GM23248 (cell line): Measurements from ENCODE around the gene NUBP2. TPM values are rescaled to one million over a fixed set of nuclear protein-coding genes. Genes with fewer than 3 reads are reported as not detected.

Experiments used
- DNase-seq: peaks from one replicate; pipeline ENCODE4 v3.0.0-alpha.2; 2015
- H2AFZ ChIP-seq: fragments of 200-600 bp; sonication (generic); 2 replicates; pipeline ENCODE4 v1.6.1; 2016; ENCODE audit warnings: antibody characterized with exemption
- H3F3A ChIP-seq: fragments of 200-600 bp; sonication (generic); 2 replicates; pipeline ENCODE4 v1.6.1; 2016; ENCODE audit warnings: mild to moderate bottlenecking, antibody characterized with exemption, mixed run types; ENCODE audit not compliant: insufficient read depth
- H3K27ac ChIP-seq: fragments of 200-600 bp; sonication (generic); 2 replicates; pipeline ENCODE4 v1.5.1; 2016; ENCODE audit warnings: mild to moderate bottlenecking
- H3K27me3 ChIP-seq: fragments of 200-600 bp; sonication (generic); replicated peaks from 2 replicates; pipeline ENCODE4 v1.6.1; 2016; ENCODE audit warnings: mild to moderate bottlenecking; ENCODE audit not compliant: insufficient read depth
- H3K36me3 ChIP-seq: fragments of 200-600 bp; sonication (generic); 2 replicates; pipeline ENCODE4 v1.6.1; 2016; ENCODE audit warnings: low read depth, mild to moderate bottlenecking
- H3K4me1 ChIP-seq: fragments of 200-600 bp; sonication (generic); 2 replicates; pipeline ENCODE4 v1.6.1; 2016; ENCODE audit warnings: mild to moderate bottlenecking; ENCODE audit not compliant: insufficient read depth
- H3K4me2 ChIP-seq: fragments of 200-600 bp; sonication (generic); one replicate; pipeline ENCODE4 v1.6.1; 2016; ENCODE audit warnings: mild to moderate bottlenecking; ENCODE audit not compliant: unreplicated experiment
- H3K4me3 ChIP-seq: fragments of 200-600 bp; sonication (generic); 2 replicates; pipeline ENCODE4 v1.5.1; 2016; ENCODE audit warnings: mild to moderate bottlenecking
- H3K79me2 ChIP-seq: fragments of 200-600 bp; sonication (generic); 2 replicates; pipeline ENCODE4 v1.6.1; 2016; ENCODE audit warnings: mild to moderate bottlenecking; ENCODE audit not compliant: insufficient read depth
- H3K9ac ChIP-seq: fragments of 200-600 bp; sonication (generic); 2 replicates; pipeline ENCODE4 v1.6.1; 2016; ENCODE audit warnings: mild to moderate bottlenecking
- H3K9me2 ChIP-seq: fragments of 200-600 bp; sonication (generic); 2 replicates; pipeline ENCODE4 v1.6.1; 2016; ENCODE audit warnings: mixed run types, mild to moderate bottlenecking, moderate library complexity; ENCODE audit not compliant: insufficient read depth
- H3K9me3 ChIP-seq: fragments of 200-600 bp; sonication (generic); one replicate; pipeline ENCODE4 v1.6.1; 2017; ENCODE audit warnings: low read depth
- H4K20me1 ChIP-seq: fragments of 200-600 bp; sonication (generic); 2 replicates; pipeline ENCODE4 v1.6.0; 2016; ENCODE audit not compliant: insufficient read depth
- EZH2 ChIP-seq: fragments of 200-600 bp; sonication (generic); IDR thresholded peaks from 2 replicates; pipeline ENCODE4 v1.6.1; 2018; ENCODE audit warnings: antibody characterized with exemption, mild to moderate bottlenecking; ENCODE audit not compliant: insufficient read depth, poor library complexity, severe bottlenecking
- EZH2phosphoT487 ChIP-seq: fragments of 200-600 bp; sonication (generic); IDR thresholded peaks from 2 replicates; pipeline ENCODE4 v1.6.1; 2018; ENCODE audit warnings: antibody characterized with exemption, moderate library complexity, mild to moderate bottlenecking, low read depth; ENCODE audit not compliant: insufficient read depth
- WGBS, 2 experiments: methylation state at CpG; one replicate each; pipeline ENCODE4 v1.1.6; 2015 to 2017; ENCODE audit warnings: low lambda C conversion rate in 2 of 2, low coverage in 1 of 2; ENCODE audit errors: missing lambda C conversion rate in 2 of 2; 5-methylcytosine and 5-hydroxymethylcytosine counted together
- in situ Hi-C: fragments of 300-500 bp; cut with MboI; formaldehyde crosslinking; loops from 2 replicates; pipeline ENCODE4 v1.15.0; 2020
- microRNA-seq: library from miRNA; unstranded; fragments of <30 nt; microRNA quantifications from one replicate; pipeline ENCODE4, GENCODE V29; 2016; ENCODE audit warnings: borderline number of aligned reads
- polyA plus RNA-seq: library from polyadenylated mRNA; unstranded; fragments of >200 nt; fragmentation: Nextera tagmentation; extraction: Ambion mirVana; gene quantifications from 2 replicates; pipeline ENCODE4 v1.2.1, GENCODE V29; 2016
- small RNA-seq: library from RNA; depleted of rRNA; stranded (forward); fragments of <200 nt; gene quantifications from one replicate; pipeline ENCODE3, GENCODE V24; 2014; ENCODE audit warnings: low read depth, low replicate concordance
- total RNA-seq: library from RNA; depleted of rRNA; stranded (reverse); fragments of >200 nt; shearing (Covaris generic); gene quantifications from 2 replicates; pipeline ENCODE4 v1.2.3, GENCODE V29; 2014; rRNA removed

NUBP2 gene
- total and polyA plus RNA-seq, 2 experiments from 2014 or later = 66.4 to 88.9 TPM

- Histone ChIP-seq H3K4me1 (peaks cover 17% of the 10 kb centered on the region), H2AFZ (no peak overlapping the region), H3K27ac (no peak overlapping the region), H4K20me1 (no peaks in the 10 kb centered on the region), H3K9me2 (no peaks in the 10 kb centered on the region), H3K36me3 (0 out of 2 replicates have a peak, but pooled peaks cover 7% of the 10 kb centered on the region), H3K9ac (no peak overlapping the region), H3F3A (peaks cover 8% of the 10 kb centered on the region; the same call in 1 of the 2 replicates), H3K4me3 (no peak overlapping the region), H3K79me2 (peaks cover 31% of the 10 kb centered on the region), H3K4me2 (no peak overlapping the region), H3K9me3 (no peaks in the 10 kb centered on the region), H3K27me3 (no peaks in the 10 kb centered on the region)
- DNase-seq = no peak
- no peak for TF ChIP-seq EZH2phosphoT487
- TF ChIP-seq EZH2 = no peak
- WGBS, 2 experiments = 79 to 84% methylated on average over 18 to 19 of the region's 19 CpGs
- in situ Hi-C loops = no loop called here
Observed at GRCh38 chr16:1831186-1832075, 48.7 kb downstream of the NUBP2 start.

- Histone ChIP-seq H3K27ac (no peak overlapping the region), H4K20me1 (no peaks in the 10 kb centered on the region), H3K9ac (no peak overlapping the region), H3K4me3 (no peak overlapping the region), H3K9me3 (no peaks in the 10 kb centered on the region), H3F3A (peaks cover 4% of the 10 kb centered on the region; the same call in 1 of the 2 replicates), H3K36me3 (0 out of 2 replicates have a peak, but pooled peaks cover 7% of the 10 kb centered on the region), H3K9me2 (no peaks in the 10 kb centered on the region), H3K79me2 (peaks cover 25% of the 10 kb centered on the region), H3K4me1 (peaks cover 17% of the 10 kb centered on the region), H2AFZ (no peak overlapping the region), H3K4me2 (no peak overlapping the region), H3K27me3 (no peaks in the 10 kb centered on the region)
- no peak for DNase-seq
- no peak for TF ChIP-seq EZH2phosphoT487
- TF ChIP-seq EZH2 = no peak
- in situ Hi-C loops = no loop called here
- WGBS, 2 experiments = 74 to 76% methylated on average over 9 of the region's 9 CpGs
Observed at GRCh38 chr16:1832838-1833454, 50.2 kb downstream of the NUBP2 start.

- in situ Hi-C loops = no loop called here
- Histone ChIP-seq H2AFZ (no peak overlapping the region), H3K4me2 (no peak overlapping the region), H3F3A (0 out of 2 replicates have a peak, but pooled peaks cover 4% of the 10 kb centered on the region), H3K27me3 (no peaks in the 10 kb centered on the region), H4K20me1 (no peaks in the 10 kb centered on the region), H3K27ac (no peak overlapping the region), H3K9me3 (no peaks in the 10 kb centered on the region), H3K4me3 (no peak overlapping the region), H3K9me2 (no peaks in the 10 kb centered on the region), H3K9ac (no peak overlapping the region), H3K4me1 (peaks cover 6% of the 10 kb centered on the region; the same call in 1 of the 2 replicates), H3K79me2 (peaks cover 14% of the 10 kb centered on the region), H3K36me3 (0 out of 2 replicates have a peak, but pooled peaks cover 5% of the 10 kb centered on the region)
- TF ChIP-seq EZH2 (no peak), EZH2phosphoT487 (no peak)
- DNase-seq = no peak
- WGBS, 2 experiments = 93 to 95% methylated on average over 5 of the region's 5 CpGs
Observed at GRCh38 chr16:1834096-1834495, 51.3 kb downstream of the NUBP2 start.

Small RNAs within 50 kb of the gene (microRNA-seq; reads per million reads assigned to microRNA genes)
- 4.1 reads per million for gene MIR3177

Small RNAs within 50 kb of the gene (small RNA-seq; reads per million reads assigned to genes)
- not detected for gene MIR3177

Other genes with a start within 250 kb of the NUBP2 start
- 40.0 and 43.1 TPM in 2 replicates for gene TMEM204, start 249.3 kb upstream of the NUBP2 start, total RNA-seq
- gene TMEM204, start 249.3 kb upstream of the NUBP2 start, polyA plus RNA-seq = 26.0 and 28.6 TPM in 2 replicates
- gene IFT140, start 170.9 kb upstream of the NUBP2 start, total RNA-seq = 27.3 and 31.9 TPM in 2 replicates
- gene IFT140, start 170.9 kb upstream of the NUBP2 start, polyA plus RNA-seq = 13.4 and 14.5 TPM in 2 replicates
- gene CRAMP1, start 170.6 kb upstream of the NUBP2 start, total RNA-seq = 6.3 TPM in 2 replicates
- 2.2 and 2.5 TPM in 2 replicates for gene CRAMP1, start 170.6 kb upstream of the NUBP2 start, polyA plus RNA-seq
- 51.8 and 55.9 TPM in 2 replicates for gene JPT2, start 104.7 kb upstream of the NUBP2 start, total RNA-seq
- 6.5 and 8.0 TPM in 2 replicates for gene JPT2, start 104.7 kb upstream of the NUBP2 start, polyA plus RNA-seq
- gene MAPK8IP3, start 76.8 kb upstream of the NUBP2 start, total RNA-seq = 28.3 and 58.9 TPM in 2 replicates
- gene MAPK8IP3, start 76.8 kb upstream of the NUBP2 start, polyA plus RNA-seq = 9.1 and 10.0 TPM in 2 replicates
- 45.3 and 57.7 TPM in 2 replicates for gene NME3, start 11.4 kb upstream of the NUBP2 start, total RNA-seq
- 50.8 and 55.4 TPM in 2 replicates for gene NME3, start 11.4 kb upstream of the NUBP2 start, polyA plus RNA-seq
- 9.3 and 12.3 TPM in 2 replicates for gene EME2, start 10.2 kb upstream of the NUBP2 start, total RNA-seq
- gene EME2, start 10.2 kb upstream of the NUBP2 start, polyA plus RNA-seq = 3.1 and 3.9 TPM in 2 replicates
- 96.5 and 99.4 TPM in 2 replicates for gene MRPS34, start 9.8 kb upstream of the NUBP2 start, total RNA-seq
- gene MRPS34, start 9.8 kb upstream of the NUBP2 start, polyA plus RNA-seq = 113 and 119 TPM in 2 replicates
- 35.3 and 50.2 TPM in 2 replicates for gene SPSB3, start 389 bp upstream of the NUBP2 start, total RNA-seq
- gene SPSB3, start 389 bp upstream of the NUBP2 start, polyA plus RNA-seq = 35.1 and 35.6 TPM in 2 replicates
- 0.51 TPM in 1 of 2 replicates, not detected in the other for gene IGFALS, start 10.7 kb downstream of the NUBP2 start, total RNA-seq
- gene IGFALS, start 10.7 kb downstream of the NUBP2 start, polyA plus RNA-seq = not detected in 2 replicates
- 48.4 and 76.5 TPM in 2 replicates for gene HAGH, start 43.9 kb downstream of the NUBP2 start, total RNA-seq
- 45.5 and 48.9 TPM in 2 replicates for gene HAGH, start 43.9 kb downstream of the NUBP2 start, polyA plus RNA-seq
- gene FAHD1, start 44.2 kb downstream of the NUBP2 start, total RNA-seq = 40.9 and 55.3 TPM in 2 replicates
- gene FAHD1, start 44.2 kb downstream of the NUBP2 start, polyA plus RNA-seq = 39.7 and 40.6 TPM in 2 replicates
- 0.38 TPM in 1 of 2 replicates, not detected in the other for gene MEIOB, start 89.2 kb downstream of the NUBP2 start, total RNA-seq
- 0.14 TPM in 1 of 2 replicates, not detected in the other for gene MEIOB, start 89.2 kb downstream of the NUBP2 start, polyA plus RNA-seq
- not detected in 2 replicates for gene HS3ST6, start 135.5 kb downstream of the NUBP2 start, total RNA-seq
- gene HS3ST6, start 135.5 kb downstream of the NUBP2 start, polyA plus RNA-seq = not detected in 2 replicates
- 13.9 and 14.1 TPM in 2 replicates for gene MSRB1, start 160.2 kb downstream of the NUBP2 start, total RNA-seq
- 26.9 and 27.4 TPM in 2 replicates for gene MSRB1, start 160.2 kb downstream of the NUBP2 start, polyA plus RNA-seq
- gene RPL3L, start 171.7 kb downstream of the NUBP2 start, total RNA-seq = not detected in 2 replicates
- gene RPL3L, start 171.7 kb downstream of the NUBP2 start, polyA plus RNA-seq = not detected in 2 replicates
- gene NDUFB10, start 176.6 kb downstream of the NUBP2 start, total RNA-seq = 136 and 220 TPM in 2 replicates
- 266 and 279 TPM in 2 replicates for gene NDUFB10, start 176.6 kb downstream of the NUBP2 start, polyA plus RNA-seq
- gene RPS2, start 181.9 kb downstream of the NUBP2 start, total RNA-seq = 1,339 and 1,536 TPM in 2 replicates
- 1,060 and 1,077 TPM in 2 replicates for gene RPS2, start 181.9 kb downstream of the NUBP2 start, polyA plus RNA-seq
- not detected in 2 replicates for gene RNF151, start 183.9 kb downstream of the NUBP2 start, total RNA-seq
- 0.25 TPM in 1 of 2 replicates, not detected in the other for gene RNF151, start 183.9 kb downstream of the NUBP2 start, polyA plus RNA-seq
- gene TBL3, start 189.1 kb downstream of the NUBP2 start, total RNA-seq = 43.7 and 68.5 TPM in 2 replicates
- 46.8 and 52.0 TPM in 2 replicates for gene TBL3, start 189.1 kb downstream of the NUBP2 start, polyA plus RNA-seq
- gene NOXO1, start 198.5 kb downstream of the NUBP2 start, total RNA-seq = not detected in 2 replicates
- 0.23 TPM in 1 of 2 replicates, not detected in the other for gene NOXO1, start 198.5 kb downstream of the NUBP2 start, polyA plus RNA-seq
- 16.4 and 26.4 TPM in 2 replicates for gene GFER, start 201.2 kb downstream of the NUBP2 start, total RNA-seq
- gene GFER, start 201.2 kb downstream of the NUBP2 start, polyA plus RNA-seq = 31.0 and 31.6 TPM in 2 replicates
- 0.22 and 0.76 TPM in 2 replicates for gene SYNGR3, start 207.0 kb downstream of the NUBP2 start, total RNA-seq
- gene SYNGR3, start 207.0 kb downstream of the NUBP2 start, polyA plus RNA-seq = 0.72 and 1.3 TPM in 2 replicates
- 21.2 and 23.4 TPM in 2 replicates for gene ZNF598, start 226.9 kb downstream of the NUBP2 start, total RNA-seq
- gene ZNF598, start 226.9 kb downstream of the NUBP2 start, polyA plus RNA-seq = 12.2 and 14.1 TPM in 2 replicates
- gene NPW, start 236.8 kb downstream of the NUBP2 start, total RNA-seq = not detected in 2 replicates
- gene NPW, start 236.8 kb downstream of the NUBP2 start, polyA plus RNA-seq = 2.1 and 3.0 TPM in 2 replicates
- gene NHERF2, start 243.9 kb downstream of the NUBP2 start, total RNA-seq = 27.3 and 39.7 TPM in 2 replicates
- 29.0 and 45.1 TPM in 2 replicates for gene NHERF2, start 243.9 kb downstream of the NUBP2 start, polyA plus RNA-seq